K562 (cell line): ENCODE measurements around the gene TRIM31. TPM values are rescaled to one million over a fixed set of nuclear protein-coding genes. Genes with fewer than 3 reads are reported as not detected.

Source experiments
- ATAC-seq: fragments of 200-7000 bp; cut with Tn5 transposase; 3 replicates; pipeline ENCODE4 v1.9.1; 2020; ENCODE audit warnings: moderate library complexity
- BruUV-seq: library from RNA; stranded (reverse); fragments of 400-500 nt; replicated peaks from 2 replicates; lab custom pipeline; 2021; lab: Mats Ljungman, UMichigan
- CTCF ChIA-PET: fragments of 300-600 bp; formaldehyde crosslinking; extraction: SDS; loops from one replicate; lab custom pipeline; 2021; ENCODE audit warnings: low intra/inter-chr PET ratio; lab: Yijun Ruan, JAX
- POLR2A ChIA-PET: fragments of 300-600, 350-650 bp; sonication (Branson Sonifier 250); formaldehyde crosslinking; extraction: SDS; loops from one replicate; lab custom pipeline; 2021; ENCODE audit warnings: antibody characterized with exemption, inconsistent platforms; lab: Yijun Ruan, JAX
- DNase-seq, 4 experiments: peaks; one replicate each; pipeline versions ENCODE4 v3.0.0 to v3.0.0-alpha.2; 2011 to 2018; ENCODE audit warnings: low spot score in 3 of 4, mixed read lengths in 3 of 4; ENCODE audit errors: extremely low read depth in 1 of 4
- FAIRE-seq: peaks from 2 replicates; lab custom pipeline; 2011; peaks lifted over from hg19 to GRCh38; lab: Jason Lieb, UNC
- H2AFZ ChIP-seq: 2 replicates; pipeline ENCODE4 v1.6.0; 2011; ENCODE audit warnings: low read depth, low read length, control low read depth, inconsistent platforms
- H3K27ac ChIP-seq: fragments of 200-600 bp; 3 replicates; pipeline ENCODE4 v1.8.0; 2011; ENCODE audit warnings: low read depth, mild to moderate bottlenecking, control low read depth, inconsistent platforms, low read length, moderate library complexity, mixed read lengths; ENCODE audit errors: extremely low read depth
- H3K27me3 ChIP-seq, 2 experiments: fragments of 300-600 bp in 1 of 2; 2 replicates in 1 of 2; 3 replicates in 1 of 2; pipeline versions ENCODE4 v1.6.0 to v1.8.0; 2011; ENCODE audit warnings: inconsistent platforms in 2 of 2, low read length in 2 of 2, mild to moderate bottlenecking in 1 of 2, mixed read lengths in 1 of 2, moderate library complexity in 1 of 2; ENCODE audit not compliant: control insufficient read depth in 2 of 2, insufficient read depth in 2 of 2
- H3K36me3 ChIP-seq: fragments of 300-600 bp; 3 replicates; pipeline ENCODE4 v1.8.0; 2011; ENCODE audit warnings: mild to moderate bottlenecking, low read length, inconsistent platforms; ENCODE audit not compliant: control insufficient read depth, insufficient read depth
- H3K4me1 ChIP-seq, 2 experiments: fragments of 200-600 bp in 1 of 2; replicated peaks in 1 of 2; 2 replicates in 1 of 2; 3 replicates in 1 of 2; pipeline versions ENCODE4 v1.5.1 to v1.8.0; 2011; ENCODE audit warnings: inconsistent platforms in 2 of 2, low read length in 2 of 2, mild to moderate bottlenecking in 1 of 2, mixed read lengths in 1 of 2, moderate library complexity in 1 of 2; ENCODE audit not compliant: control insufficient read depth in 2 of 2, insufficient read depth in 2 of 2
- H3K4me2 ChIP-seq: 2 replicates; pipeline ENCODE4 v1.6.1; 2011; ENCODE audit warnings: low read length, control low read depth, inconsistent platforms, mixed read lengths; ENCODE audit not compliant: insufficient read depth
- H3K4me3 ChIP-seq: fragments of 200-600 bp; sonication (generic), shearing (Covaris generic); 2 replicates; pipeline ENCODE4 v1.5.1; 2016; ENCODE audit warnings: control low read depth, inconsistent platforms
- H3K79me2 ChIP-seq: fragments of 200-600 bp; 3 replicates; pipeline ENCODE4 v1.8.0; 2011; ENCODE audit warnings: low read length, inconsistent platforms; ENCODE audit not compliant: control insufficient read depth, insufficient read depth
- H3K9ac ChIP-seq, 2 experiments: 2 replicates each; pipeline versions ENCODE4 v1.6.0 to v1.6.1; 2011; ENCODE audit warnings: low read depth in 2 of 2, low read length in 2 of 2, control low read depth in 1 of 2, inconsistent platforms in 1 of 2, mild to moderate bottlenecking in 1 of 2, mixed read lengths in 1 of 2; ENCODE audit not compliant: insufficient read depth in 1 of 2
- H3K9me1 ChIP-seq: one replicate; pipeline ENCODE4 v1.6.0; 2011; ENCODE audit warnings: inconsistent platforms, mild to moderate bottlenecking, low read length, moderate library complexity; ENCODE audit not compliant: control insufficient read depth, insufficient read depth
- H3K9me3 ChIP-seq: replicated peaks from 2 replicates; pipeline ENCODE4 v1.5.1; 2011; ENCODE audit warnings: low read depth, low read length, inconsistent platforms; ENCODE audit not compliant: control insufficient read depth, insufficient read depth
- H4K20me1 ChIP-seq: replicated peaks from 2 replicates; pipeline ENCODE4 v1.6.1; 2011; ENCODE audit warnings: low read length, inconsistent platforms, mixed read lengths; ENCODE audit not compliant: control insufficient read depth, insufficient read depth
- ASH1L ChIP-seq: fragments of 450-650 bp; IDR thresholded peaks from 2 replicates; pipeline ENCODE4 v1.6.1; 2018; ENCODE audit warnings: borderline replicate concordance, mild to moderate bottlenecking, low read depth; ENCODE audit not compliant: partially characterized antibody
- BCL6 ChIP-seq: fragments of 250-450 bp; sonication (Bioruptor Pico); IDR thresholded peaks from 2 replicates; pipeline ENCODE4 v1.4.0; 2020
- CREB1 ChIP-seq, 2 experiments: sonication (generic) in 1 of 2; formaldehyde crosslinking in 1 of 2; IDR thresholded peaks; 2 replicates each; pipeline versions ENCODE4 v1.6.1 to v1.8.0; 2012 to 2022; ENCODE audit warnings: inconsistent platforms in 1 of 2, mild to moderate bottlenecking in 1 of 2, missing genetic modification reagents in 1 of 2, moderate library complexity in 1 of 2
- CREBBP ChIP-seq: IDR thresholded peaks from one replicate; pipeline ENCODE4 v1.6.1; 2012; ENCODE audit warnings: low read depth, mild to moderate bottlenecking, control low read depth, inconsistent platforms, low read length
- NFE2L1 ChIP-seq: fragments of 450-650 bp; IDR thresholded peaks from 2 replicates; pipeline ENCODE4 v1.6.1; 2016; ENCODE audit warnings: missing genetic modification characterization, low read depth, mild to moderate bottlenecking, missing compliant biosample characterization, moderate library complexity, borderline replicate concordance
- STAT5B ChIP-seq: fragments of 250-450 bp; sonication (Bioruptor Pico); IDR thresholded peaks from 2 replicates; pipeline ENCODE4 v1.8.0; 2021; ENCODE audit warnings: mild to moderate bottlenecking, inconsistent platforms
- TBL1XR1 ChIP-seq, 2 experiments: IDR thresholded peaks; 2 replicates each; pipeline ENCODE4 v1.6.1; 2012; ENCODE audit warnings: improper control_type of control experiment in 2 of 2, low read length in 2 of 2, mild to moderate bottlenecking in 1 of 2
- TCF7L2 ChIP-seq: fragments of 150-350 bp; IDR thresholded peaks from 2 replicates; pipeline ENCODE4 v1.6.1; 2016; ENCODE audit warnings: low read depth, mild to moderate bottlenecking, low read length, moderate library complexity
- TOE1 ChIP-seq, 2 experiments: fragments of 450-650 bp in 1 of 2; sonication (generic) in 1 of 2; formaldehyde crosslinking in 1 of 2; IDR thresholded peaks; 2 replicates each; pipeline versions ENCODE4 v1.7.1 to v1.8.0; 2016 to 2022; ENCODE audit warnings: borderline replicate concordance in 2 of 2, mild to moderate bottlenecking in 2 of 2, antibody characterized with exemption in 1 of 2, inconsistent platforms in 1 of 2, low read depth in 1 of 2, missing genetic modification reagents in 1 of 2, moderate library complexity in 1 of 2
- TRIM25 ChIP-seq: fragments of 450-650 bp; IDR thresholded peaks from 2 replicates; pipeline ENCODE4 v1.7.0; 2016; ENCODE audit warnings: borderline replicate concordance
- USF1 ChIP-seq: sonication (generic); formaldehyde crosslinking; IDR thresholded peaks from 2 replicates; pipeline ENCODE4 v1.9.0; 2022; ENCODE audit warnings: mild to moderate bottlenecking, missing genetic modification reagents
- ZNF121 ChIP-seq: sonication (generic); formaldehyde crosslinking; conservative IDR thresholded peaks from 2 replicates; pipeline ENCODE4 v1.8.0; 2022; ENCODE audit warnings: missing genetic modification reagents
- ZNF57 ChIP-seq: fragments of 450-650 bp; formaldehyde crosslinking; IDR thresholded peaks from 2 replicates; pipeline ENCODE4 v1.4.0; 2020; ENCODE audit warnings: mild to moderate bottlenecking, moderate library complexity
- WGBS: fragments of 100-300 bp; shearing (Covaris generic); methylation state at CpG from one replicate; pipeline ENCODE4 v1.1.6; 2016; ENCODE audit warnings: low coverage, mixed read lengths; ENCODE audit not compliant: insufficient coverage; ENCODE audit errors: missing lambda C conversion rate; 5-methylcytosine and 5-hydroxymethylcytosine counted together
- in situ Hi-C: fragments of 300-500 bp; cut with MboI; formaldehyde crosslinking; loops from 4 replicates; pipeline ENCODE4 v1.15.0; 2018; ENCODE audit warnings: inconsistent platforms, mixed read lengths
- intact Hi-C: fragments of 100-400 bp; cut with micrococcal nuclease; formaldehyde crosslinking; loops from 2 replicates; pipeline ENCODE4 v1.14.2; 2022
- polyA plus RNA-seq, 8 experiments: library from polyadenylated mRNA; depleted of rRNA in 4 of 8; stranded (reverse) in 5 of 8; unstranded in 3 of 8; fragments of >200 nt; fragmentation: Nextera tagmentation in 2 of 8; fragmentation: Illumina TruSeq in 1 of 8; extraction: Ambion mirVana in 2 of 8; extraction: Trizol in 1 of 8; gene quantifications; 2 replicates each; pipeline versions ENCODE4 v1.2.1 to v1.2.3, GENCODE V29; 2011 to 2014; ENCODE audit warnings: inconsistent platforms in 1 of 8, missing spikeins in 1 of 8
- total RNA-seq, 7 experiments: library from RNA; depleted of rRNA in 6 of 7; stranded (reverse); fragments of >200 nt in 6 of 7; fragmentation: Illumina TruSeq in 2 of 7; extraction: Trizol in 2 of 7; gene quantifications; 2 replicates each; pipeline versions ENCODE4 v1.2.1 to v1.2.3, GENCODE V29; 2011 to 2021; ENCODE audit warnings: low replicate concordance in 1 of 7
- TF ChIP-seq, protein P1 (sequence below): sonication (generic); formaldehyde crosslinking; IDR thresholded peaks from 2 replicates; pipeline ENCODE4 v1.8.0; 2023; ENCODE audit warnings: mild to moderate bottlenecking, missing genetic modification reagents

The TRIM31 gene
- total and polyA plus RNA-seq, 9 of the 15 experiments (the other 6 are each of a cell fraction or from before 2014, with no cell fraction given) = not detected

GRCh38 chr6:30067460-30068139, 45.3 kb downstream of the TRIM31 start:
- in situ Hi-C loops = no loop called here
- Histone ChIP-seq H3K27me3 (no peaks in the 10 kb centered on the region), H3K4me3 (peak overlapping the region; percentile 71), H2AFZ (peak overlapping the region; percentile 99), H3K9me3 (no peaks in the 10 kb centered on the region), H3K4me1 (peaks cover 3 to 7% of the 10 kb centered on the region in 2 experiments; a peak in 3 of 5 replicates), H3K79me2 (peaks cover 32% of the 10 kb centered on the region), H3K9ac (peak overlapping the region; percentile 68 to 87), H3K4me2 (peak overlapping the region; percentile 99), H3K36me3 (peaks cover 36% of the 10 kb centered on the region; the same call in 2 of the 3 replicates), H4K20me1 (no peaks in the 10 kb centered on the region), H3K27ac (peak overlapping the region; percentile 65), H3K9me1 (no peaks in the 10 kb centered on the region)
- no TSS peak for BruUV-seq
- DNase-seq (peak in 1 of 4 experiments; percentile 79), ATAC-seq (no peak), FAIRE-seq (no peak)
- WGBS = 0% methylated on average over 8 of the region's 8 CpGs
- ChIA-PET POLR2A (interaction anchor here (0.6 to 2.4 kb wide), 3 partner anchors 13 to 121 kb away, joined by 3 to 8 read pairs (median 3); no protein-coding TSS in a partner anchor), CTCF (no interaction called here)
- intact Hi-C loops = loop anchor here (2.0 to 10.0 kb wide), 2 partner anchors 35 to 277 kb away; partner anchors contain the start of gene RPP21
- peak; percentile 12 for TF ChIP-seq CREBBP
- TF ChIP-seq, protein P1, sequence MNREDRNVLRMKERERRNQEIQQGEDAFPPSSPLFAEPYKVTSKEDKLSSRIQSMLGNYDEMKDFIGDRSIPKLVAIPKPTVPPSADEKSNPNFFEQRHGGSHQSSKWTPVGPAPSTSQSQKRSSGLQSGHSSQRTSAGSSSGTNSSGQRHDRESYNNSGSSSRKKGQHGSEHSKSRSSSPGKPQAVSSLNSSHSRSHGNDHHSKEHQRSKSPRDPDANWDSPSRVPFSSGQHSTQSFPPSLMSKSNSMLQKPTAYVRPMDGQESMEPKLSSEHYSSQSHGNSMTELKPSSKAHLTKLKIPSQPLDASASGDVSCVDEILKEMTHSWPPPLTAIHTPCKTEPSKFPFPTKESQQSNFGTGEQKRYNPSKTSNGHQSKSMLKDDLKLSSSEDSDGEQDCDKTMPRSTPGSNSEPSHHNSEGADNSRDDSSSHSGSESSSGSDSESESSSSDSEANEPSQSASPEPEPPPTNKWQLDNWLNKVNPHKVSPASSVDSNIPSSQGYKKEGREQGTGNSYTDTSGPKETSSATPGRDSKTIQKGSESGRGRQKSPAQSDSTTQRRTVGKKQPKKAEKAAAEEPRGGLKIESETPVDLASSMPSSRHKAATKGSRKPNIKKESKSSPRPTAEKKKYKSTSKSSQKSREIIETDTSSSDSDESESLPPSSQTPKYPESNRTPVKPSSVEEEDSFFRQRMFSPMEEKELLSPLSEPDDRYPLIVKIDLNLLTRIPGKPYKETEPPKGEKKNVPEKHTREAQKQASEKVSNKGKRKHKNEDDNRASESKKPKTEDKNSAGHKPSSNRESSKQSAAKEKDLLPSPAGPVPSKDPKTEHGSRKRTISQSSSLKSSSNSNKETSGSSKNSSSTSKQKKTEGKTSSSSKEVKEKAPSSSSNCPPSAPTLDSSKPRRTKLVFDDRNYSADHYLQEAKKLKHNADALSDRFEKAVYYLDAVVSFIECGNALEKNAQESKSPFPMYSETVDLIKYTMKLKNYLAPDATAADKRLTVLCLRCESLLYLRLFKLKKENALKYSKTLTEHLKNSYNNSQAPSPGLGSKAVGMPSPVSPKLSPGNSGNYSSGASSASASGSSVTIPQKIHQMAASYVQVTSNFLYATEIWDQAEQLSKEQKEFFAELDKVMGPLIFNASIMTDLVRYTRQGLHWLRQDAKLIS (CRISPR knock-in tag) = no peak
- TF ChIP-seq ZNF57 (CRISPR knock-in tag) = no peak
- no peak for TF ChIP-seq ASH1L
- TF ChIP-seq TRIM25 = peak; percentile 82; the same call in 1 of the 2 replicates
- no peak for TF ChIP-seq ZNF121 (CRISPR knock-in tag)
- no peak for TF ChIP-seq BCL6 (CRISPR knock-in tag)
- 0 out of 4 replicates have a peak, but pooled peaks of 1 of the 2 experiments have one; percentile 7 for TF ChIP-seq TBL1XR1 (IDR thresholded peaks at IDR 0.05; ENCODE audit: low read length in 2 of 2)
- no peak for TF ChIP-seq STAT5B (CRISPR knock-in tag)
- TF ChIP-seq USF1 (CRISPR knock-in tag) = 0 out of 2 replicates have a peak, but pooled peaks have one; percentile 4
- no peak for TF ChIP-seq TCF7L2
- peak; percentile 18; the same call in 1 of the 2 replicates for TF ChIP-seq TOE1 (IDR thresholded peaks at IDR 0.05; ENCODE audit: borderline replicate concordance)
- no peak for TF ChIP-seq TOE1 (CRISPR knock-in tag; IDR thresholded peaks at IDR 0.05; ENCODE audit: borderline replicate concordance, low read depth)
- TF ChIP-seq NFE2L1 (tag) = no peak
- TF ChIP-seq CREB1 (IDR thresholded peaks at IDR 0.05) = no peak
- TF ChIP-seq CREB1 (CRISPR knock-in tag; IDR thresholded peaks at IDR 0.05) = no peak
